Smooth muscle cell (in vitro differentiated cells): Measurements from ENCODE around the gene SYNDIG1. TPM values are rescaled to one million over a fixed set of nuclear protein-coding genes. Genes with fewer than 3 reads are reported as not detected.

ENCODE experiments used
- DNase-seq: peaks from one replicate; lab custom pipeline; 2025; ENCODE audit not compliant: unreplicated experiment; lab: John Stamatoyannopoulos, UW
- H2AFZ ChIP-seq: fragments of 200-600 bp; sonication (generic); 2 replicates; pipeline ENCODE4 v1.6.0; 2016; ENCODE audit warnings: antibody characterized with exemption, low read depth, mild to moderate bottlenecking
- H3F3A ChIP-seq: fragments of 200-600 bp; sonication (generic); 2 replicates; pipeline ENCODE4 v1.6.0; 2017; ENCODE audit warnings: antibody characterized with exemption, low read depth
- H3K27ac ChIP-seq: fragments of 200-600 bp; sonication (generic); 2 replicates; pipeline ENCODE4 v1.5.1; 2016; ENCODE audit warnings: low read depth, mild to moderate bottlenecking
- H3K27me3 ChIP-seq: fragments of 200-600 bp; sonication (generic); 2 replicates; pipeline ENCODE4 v1.6.1; 2016; ENCODE audit warnings: low read depth, mild to moderate bottlenecking
- H3K36me3 ChIP-seq: fragments of 200-600 bp; sonication (generic); 2 replicates; pipeline ENCODE4 v1.5.1; 2016; ENCODE audit warnings: low read depth
- H3K4me1 ChIP-seq: fragments of 200-600 bp; sonication (generic); 2 replicates; pipeline ENCODE4 v1.5.1; 2016; ENCODE audit warnings: low read depth
- H3K4me2 ChIP-seq: fragments of 200-600 bp; sonication (generic); 2 replicates; pipeline ENCODE4 v1.6.0; 2016; ENCODE audit warnings: mild to moderate bottlenecking
- H3K4me3 ChIP-seq: fragments of 200-600 bp; sonication (generic); 2 replicates; pipeline ENCODE4 v1.5.1; 2016; ENCODE audit warnings: mild to moderate bottlenecking
- H3K79me2 ChIP-seq: fragments of 200-600 bp; sonication (generic); 2 replicates; pipeline ENCODE4 v1.6.0; 2016; ENCODE audit warnings: low read depth, mild to moderate bottlenecking
- H3K9ac ChIP-seq: fragments of 200-600 bp; sonication (generic); 2 replicates; pipeline ENCODE4 v1.6.0; 2016; ENCODE audit warnings: low read depth
- H3K9me3 ChIP-seq: fragments of 200-600 bp; sonication (generic); replicated peaks from 2 replicates; pipeline ENCODE4 v1.5.1; 2016; ENCODE audit warnings: low read depth
- H4K20me1 ChIP-seq: fragments of 200-600 bp; sonication (generic); 2 replicates; pipeline ENCODE4 v1.6.0; 2016; ENCODE audit warnings: low read depth
- CTCF ChIP-seq: fragments of 200-600 bp; sonication (generic); IDR thresholded peaks from 2 replicates; pipeline ENCODE4 v1.5.1; 2017; ENCODE audit warnings: borderline replicate concordance, mild to moderate bottlenecking, antibody characterized with exemption; ENCODE audit not compliant: insufficient read depth, poor library complexity, severe bottlenecking
- WGBS: methylation state at CpG from one replicate; pipeline ENCODE4 v1.1.7; 2016; ENCODE audit warnings: low lambda C conversion rate; 5-methylcytosine and 5-hydroxymethylcytosine counted together
- polyA plus RNA-seq: library from polyadenylated mRNA; unstranded; fragments of >200 nt; fragmentation: Nextera tagmentation; extraction: Ambion mirVana; gene quantifications from 2 replicates; pipeline ENCODE4 v1.2.1, GENCODE V29; 2016
- total RNA-seq: library from RNA; depleted of rRNA; stranded (reverse); fragments of >200 nt; gene quantifications from 2 replicates; pipeline ENCODE4 v1.2.3, GENCODE V29; 2014

The SYNDIG1 gene
- total and polyA plus RNA-seq, 2 experiments from 2014 or later: 1.8 to 2.2 TPM

- H3F3A ChIP-seq: no peaks in the 10 kb centered on the region
- no peak overlapping the region for H3K4me3 ChIP-seq
- no peak overlapping the region for H3K4me2 ChIP-seq
- H3K9me3 ChIP-seq: no peaks in the 10 kb centered on the region
- no peak for DNase-seq
- 74% methylated on average over 7 of the region's 7 CpGs for WGBS
- no peak overlapping the region for H2AFZ ChIP-seq
- H3K79me2 ChIP-seq: no peaks in the 10 kb centered on the region
- no peak for TF ChIP-seq CTCF
- H3K36me3 ChIP-seq: no peaks in the 10 kb centered on the region
- H3K4me1 ChIP-seq: no peaks in the 10 kb centered on the region
- H3K27ac ChIP-seq: no peak overlapping the region
- H3K9ac ChIP-seq: no peak overlapping the region
- H4K20me1 ChIP-seq: no peaks in the 10 kb centered on the region
- no peaks in the 10 kb centered on the region for H3K27me3 ChIP-seq
Measured at GRCh38 chr20:24683676-24684075, 214.2 kb downstream of the SYNDIG1 start.

- no peaks in the 10 kb centered on the region for H3F3A ChIP-seq
- H3K4me3 ChIP-seq: no peak overlapping the region
- no peak overlapping the region for H3K27ac ChIP-seq
- H3K4me1 ChIP-seq: no peaks in the 10 kb centered on the region
- no peak for DNase-seq
- TF ChIP-seq CTCF: no peak
- H3K36me3 ChIP-seq: no peaks in the 10 kb centered on the region
- H2AFZ ChIP-seq: no peak overlapping the region
- H3K4me2 ChIP-seq: no peak overlapping the region
- no peaks in the 10 kb centered on the region for H3K79me2 ChIP-seq
- H3K9me3 ChIP-seq: no peaks in the 10 kb centered on the region
- H3K9ac ChIP-seq: no peak overlapping the region
- H3K27me3 ChIP-seq: no peaks in the 10 kb centered on the region
- no peaks in the 10 kb centered on the region for H4K20me1 ChIP-seq
- 89% methylated on average over 9 of the region's 9 CpGs for WGBS
Measured at GRCh38 chr20:24684421-24684871, 215.0 kb downstream of the SYNDIG1 start.

DNA sequence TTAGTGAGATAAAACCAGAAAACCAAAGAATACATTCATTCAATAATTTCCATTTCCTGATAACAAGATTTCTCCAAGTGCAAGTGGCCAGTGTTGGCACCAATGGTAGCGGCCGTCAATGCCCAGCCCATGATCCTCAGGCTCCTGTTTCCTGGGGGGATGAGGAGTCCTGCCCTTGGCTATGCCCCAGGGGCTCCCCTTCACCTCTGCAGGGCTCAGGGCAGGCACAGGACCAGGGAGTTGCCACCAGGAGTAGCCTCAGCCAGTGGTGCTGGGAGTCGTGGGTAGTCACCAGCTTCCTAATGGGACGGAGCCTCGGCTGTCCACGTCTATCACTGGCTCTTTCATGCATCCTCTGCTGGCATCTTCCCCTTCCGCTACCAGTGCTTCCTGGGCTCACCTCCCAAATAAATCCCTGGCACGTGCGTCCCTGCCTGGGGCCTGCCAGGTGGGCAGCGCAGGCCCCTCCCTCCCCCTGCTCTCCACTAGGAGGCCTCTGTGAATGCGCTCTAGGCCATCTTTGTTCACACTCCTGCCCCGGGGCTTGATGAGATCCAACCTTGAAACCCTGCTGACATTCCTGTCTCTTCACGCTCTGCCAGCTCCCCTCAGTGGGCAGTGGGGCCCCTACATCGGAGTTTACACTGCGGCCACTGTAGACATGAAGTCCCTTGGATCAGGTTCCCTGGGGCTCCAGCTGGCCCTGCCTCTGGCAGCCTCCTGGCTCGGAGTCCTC, 215.7 kb downstream of the SYNDIG1 start:
- 83% methylated on average over 9 of the region's 16 CpGs for WGBS
- DNase-seq: no peak

More for the DNA sequence above, 215.7 kb downstream of the SYNDIG1 start:
- Histone ChIP-seq H3K4me1 (no peaks in the 10 kb centered on the region), H3K4me2 (no peak overlapping the region), H3K9ac (no peak overlapping the region), H3K4me3 (no peak overlapping the region), H3F3A (no peaks in the 10 kb centered on the region), H3K27me3 (no peaks in the 10 kb centered on the region), H3K27ac (no peak overlapping the region), H3K79me2 (no peaks in the 10 kb centered on the region), H3K36me3 (no peaks in the 10 kb centered on the region), H4K20me1 (no peaks in the 10 kb centered on the region), H3K9me3 (no peaks in the 10 kb centered on the region), H2AFZ (no peak overlapping the region)
- TF ChIP-seq CTCF: no peak
